BJ (cell line): ENCODE data around the gene MYCN. TPM values are rescaled to one million over a fixed set of nuclear protein-coding genes. Genes with fewer than 3 reads are reported as not detected.

Experiments used
- CTCF ChIA-PET: fragments of 350-600 bp; formaldehyde crosslinking; extraction: SDS; loops from one replicate; lab custom pipeline; 2021; ENCODE audit warnings: antibody characterized with exemption, inconsistent platforms; lab: Yijun Ruan, JAX
- POLR2A ChIA-PET: fragments of 300-600 bp; sonication (Branson Sonifier 250); formaldehyde crosslinking; extraction: SDS; loops from one replicate; lab custom pipeline; 2021; ENCODE audit warnings: antibody characterized with exemption; lab: Charles Lee
- DNase-seq: peaks from one replicate; pipeline ENCODE4 v3.0.0-alpha.2; 2011; ENCODE audit warnings: low read depth
- H3K27me3 ChIP-seq: 2 replicates; pipeline ENCODE4 v1.6.0; 2011; ENCODE audit warnings: low read length; ENCODE audit not compliant: control insufficient read depth, insufficient read depth
- H3K36me3 ChIP-seq: 2 replicates; pipeline ENCODE4 v1.5.1; 2011; ENCODE audit warnings: low read length; ENCODE audit not compliant: control insufficient read depth, insufficient read depth
- H3K4me3 ChIP-seq: 2 replicates; pipeline ENCODE4 v1.5.1; 2011; ENCODE audit warnings: low read depth, mild to moderate bottlenecking, control low read depth, low read length
- CTCF ChIP-seq: IDR thresholded peaks from 2 replicates; pipeline ENCODE4 v1.5.1; 2011; ENCODE audit warnings: low read depth, mild to moderate bottlenecking, control low read depth, inconsistent platforms, low read length, moderate library complexity; ENCODE audit not compliant: insufficient read depth
- polyA plus RNA-seq: library from polyadenylated mRNA; depleted of rRNA; stranded (reverse); fragments of >200 nt; gene quantifications from 2 replicates; pipeline ENCODE4 v1.2.3, GENCODE V29; 2011

Gene MYCN
- polyA plus RNA-seq, 1 experiment = not detected

GRCh38 chr2:15943378-15944280 is 3.3 kb downstream of the MYCN start:
- DNase-seq = no peak
- no peak for TF ChIP-seq CTCF
- ChIA-PET CTCF (no interaction called here), POLR2A (no interaction called here)
- H3K27me3 ChIP-seq = peaks cover 25% of the 10 kb centered on the region
- H3K4me3 ChIP-seq = no peak overlapping the region
- no peaks in the 10 kb centered on the region for H3K36me3 ChIP-seq

GRCh38 chr2:15944325-15945017 is 4.1 kb downstream of the MYCN start:
- no peak for TF ChIP-seq CTCF
- ChIA-PET CTCF (no interaction called here), POLR2A (no interaction called here)

DNA sequence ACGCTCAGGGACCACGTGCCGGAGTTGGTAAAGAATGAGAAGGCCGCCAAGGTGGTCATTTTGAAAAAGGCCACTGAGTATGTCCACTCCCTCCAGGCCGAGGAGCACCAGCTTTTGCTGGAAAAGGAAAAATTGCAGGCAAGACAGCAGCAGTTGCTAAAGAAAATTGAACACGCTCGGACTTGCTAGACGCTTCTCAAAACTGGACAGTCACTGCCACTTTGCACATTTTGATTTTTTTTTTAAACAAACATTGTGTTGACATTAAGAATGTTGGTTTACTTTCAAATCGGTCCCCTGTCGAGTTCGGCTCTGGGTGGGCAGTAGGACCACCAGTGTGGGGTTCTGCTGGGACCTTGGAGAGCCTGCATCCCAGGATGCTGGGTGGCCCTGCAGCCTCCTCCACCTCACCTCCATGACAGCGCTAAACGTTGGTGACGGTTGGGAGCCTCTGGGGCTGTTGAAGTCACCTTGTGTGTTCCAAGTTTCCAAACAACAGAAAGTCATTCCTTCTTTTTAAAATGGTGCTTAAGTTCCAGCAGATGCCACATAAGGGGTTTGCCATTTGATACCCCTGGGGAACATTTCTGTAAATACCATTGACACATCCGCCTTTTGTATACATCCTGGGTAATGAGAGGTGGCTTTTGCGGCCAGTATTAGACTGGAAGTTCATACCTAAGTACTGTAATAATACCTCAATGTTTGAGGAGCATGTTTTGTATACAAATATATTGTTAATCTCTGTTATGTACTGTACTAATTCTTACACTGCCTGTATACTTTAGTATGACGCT is 5.8 kb downstream of the MYCN start:
- POLR2A ChIA-PET = no interaction called here
- CTCF ChIA-PET = no interaction called here
- H3K36me3 ChIP-seq = no peaks in the 10 kb centered on the region

More at GRCh38 chr2:15944325-15945017, 4.1 kb downstream of the MYCN start:
- Histone ChIP-seq H3K36me3 (no peaks in the 10 kb centered on the region), H3K4me3 (no peak overlapping the region), H3K27me3 (peaks cover 25% of the 10 kb centered on the region)
- no peak for DNase-seq

GRCh38 chr2:15946983-15947382 is 6.6 kb downstream of the MYCN start:
- DNase-seq = no peak
- TF ChIP-seq CTCF = no peak
- Histone ChIP-seq H3K27me3 (peaks cover 13% of the 10 kb centered on the region), H3K4me3 (no peak overlapping the region), H3K36me3 (no peaks in the 10 kb centered on the region)
- POLR2A ChIA-PET = no interaction called here
- CTCF ChIA-PET = no interaction called here

More for the DNA sequence above, 5.8 kb downstream of the MYCN start:
- TF ChIP-seq CTCF = no peak
- DNase-seq = no peak
- Histone ChIP-seq H3K27me3 (peaks cover 17% of the 10 kb centered on the region), H3K4me3 (no peak overlapping the region)

DNA sequence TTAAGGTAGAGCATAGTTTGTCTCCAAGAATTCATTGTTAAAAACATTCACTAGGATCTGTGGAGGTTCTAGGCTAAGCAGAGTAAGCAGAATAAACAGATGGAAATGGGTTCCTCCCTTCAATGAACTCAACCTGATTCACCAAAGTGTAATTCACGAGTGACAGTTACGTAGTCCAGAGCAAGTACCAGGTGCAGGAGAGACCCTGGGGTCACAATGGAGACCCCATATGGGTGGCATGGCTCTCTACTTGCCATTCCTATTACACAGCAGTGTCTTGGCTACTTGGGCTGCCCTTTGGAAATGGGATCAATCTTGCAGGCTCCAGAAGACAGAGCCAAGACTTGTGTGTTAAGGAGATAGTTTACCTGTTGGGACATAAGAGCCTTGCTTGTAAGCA is 7.1 kb downstream of the MYCN start:
- no peak for TF ChIP-seq CTCF
- DNase-seq = no peak

More for the DNA sequence above, 7.1 kb downstream of the MYCN start:
- Histone ChIP-seq H3K36me3 (no peaks in the 10 kb centered on the region), H3K27me3 (peaks cover 11% of the 10 kb centered on the region), H3K4me3 (no peak overlapping the region)
- POLR2A ChIA-PET = no interaction called here
- CTCF ChIA-PET = no interaction called here
